Measurements from ENCODE around the gene MICALL2.

MICALL2 gene

DNA sequence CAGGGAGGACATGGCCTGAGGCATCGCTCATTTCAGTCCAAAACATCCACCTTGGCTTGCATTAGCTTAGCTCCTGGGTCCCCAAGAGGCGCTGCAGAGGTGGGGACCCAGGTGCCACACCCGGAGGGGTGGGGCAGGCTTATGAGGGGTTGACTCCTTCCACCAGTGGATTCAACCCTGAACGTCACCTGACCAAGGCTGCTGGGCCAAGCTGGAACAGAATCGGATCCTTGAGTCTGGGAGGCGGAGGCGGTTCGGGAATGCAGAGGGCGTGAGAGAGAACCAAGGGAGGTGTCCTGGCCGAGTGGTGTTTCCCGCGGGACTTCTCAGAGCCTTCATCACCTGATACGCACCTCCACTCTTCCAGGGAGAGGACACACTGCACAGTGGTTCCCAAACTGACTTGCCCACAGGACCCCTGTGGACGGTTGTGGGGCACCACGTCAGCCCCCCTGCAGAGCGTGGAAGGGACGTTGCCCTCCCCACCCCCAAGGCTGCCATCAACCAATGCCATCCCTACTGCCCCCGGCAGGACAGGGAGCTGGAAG is 4.5 kb upstream of the MICALL2 start:
- Histone ChIP-seq H3K27ac (no peak overlapping the region), H3K27me3 (replicated peaks) (no peaks in the 10 kb centered on the region), H3K36me3 (replicated peaks) (no peaks in the 10 kb centered on the region), H3K4me3 (ENCODE audit: low read depth, low read length) (no peak overlapping the region)
- no peak for TF ChIP-seq CTCF (IDR thresholded peaks at IDR 0.05; ENCODE audit: low read depth, low read length, missing control alignments)
- no peak for DNase-seq
- in situ Hi-C loops (cut with HindIII; ENCODE audit: low pct_ligation_motif_present, low sequenced_read_pairs): no loop called here

DNA sequence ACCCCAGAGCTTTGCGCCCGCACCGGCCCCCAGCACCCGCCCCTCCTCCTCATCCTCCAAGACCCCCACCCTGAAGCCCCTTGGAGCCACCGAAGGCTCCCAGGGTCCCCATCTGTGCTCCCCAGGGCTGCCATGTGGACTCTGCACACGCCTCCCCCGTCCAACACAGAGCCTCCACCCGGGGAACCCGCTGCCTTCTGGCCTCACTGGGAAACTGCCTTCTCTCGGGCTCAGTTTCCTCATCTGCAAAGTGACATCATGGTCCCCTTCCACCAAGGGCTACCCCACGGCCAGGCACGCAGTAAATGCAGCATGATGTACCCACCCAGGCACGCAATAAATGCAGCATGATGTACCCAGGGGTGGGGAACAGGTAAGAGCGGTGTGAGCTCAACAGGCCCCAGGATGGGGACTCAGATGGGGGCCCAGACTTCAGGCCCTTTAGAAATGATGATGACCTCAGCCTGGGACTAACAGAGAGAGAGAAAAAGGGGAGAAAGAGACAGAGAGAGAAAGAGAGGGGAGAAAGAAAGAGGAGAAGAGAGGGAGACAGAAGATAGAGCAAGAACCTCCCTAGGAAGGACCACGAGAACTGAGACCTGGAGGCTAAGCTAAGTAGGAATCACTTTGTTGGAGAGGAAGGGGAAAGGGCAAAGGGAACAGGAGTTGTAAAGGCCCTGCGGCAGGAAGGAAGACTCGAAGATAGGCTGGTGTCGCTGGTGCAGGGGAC is 2.5 kb upstream of the MICALL2 start:
- DNase-seq: no peak
- TF ChIP-seq CTCF (IDR thresholded peaks at IDR 0.05; ENCODE audit: low read depth, low read length, missing control alignments): no peak
- H3K27ac ChIP-seq: no peak overlapping the region
- no peaks in the 10 kb centered on the region for H3K36me3 ChIP-seq (replicated peaks)
- H3K27me3 ChIP-seq (replicated peaks): no peaks in the 10 kb centered on the region
- in situ Hi-C loops (cut with HindIII; ENCODE audit: low pct_ligation_motif_present, low sequenced_read_pairs): no loop called here
- H3K4me3 ChIP-seq (ENCODE audit: low read depth, low read length): no peak overlapping the region

DNA sequence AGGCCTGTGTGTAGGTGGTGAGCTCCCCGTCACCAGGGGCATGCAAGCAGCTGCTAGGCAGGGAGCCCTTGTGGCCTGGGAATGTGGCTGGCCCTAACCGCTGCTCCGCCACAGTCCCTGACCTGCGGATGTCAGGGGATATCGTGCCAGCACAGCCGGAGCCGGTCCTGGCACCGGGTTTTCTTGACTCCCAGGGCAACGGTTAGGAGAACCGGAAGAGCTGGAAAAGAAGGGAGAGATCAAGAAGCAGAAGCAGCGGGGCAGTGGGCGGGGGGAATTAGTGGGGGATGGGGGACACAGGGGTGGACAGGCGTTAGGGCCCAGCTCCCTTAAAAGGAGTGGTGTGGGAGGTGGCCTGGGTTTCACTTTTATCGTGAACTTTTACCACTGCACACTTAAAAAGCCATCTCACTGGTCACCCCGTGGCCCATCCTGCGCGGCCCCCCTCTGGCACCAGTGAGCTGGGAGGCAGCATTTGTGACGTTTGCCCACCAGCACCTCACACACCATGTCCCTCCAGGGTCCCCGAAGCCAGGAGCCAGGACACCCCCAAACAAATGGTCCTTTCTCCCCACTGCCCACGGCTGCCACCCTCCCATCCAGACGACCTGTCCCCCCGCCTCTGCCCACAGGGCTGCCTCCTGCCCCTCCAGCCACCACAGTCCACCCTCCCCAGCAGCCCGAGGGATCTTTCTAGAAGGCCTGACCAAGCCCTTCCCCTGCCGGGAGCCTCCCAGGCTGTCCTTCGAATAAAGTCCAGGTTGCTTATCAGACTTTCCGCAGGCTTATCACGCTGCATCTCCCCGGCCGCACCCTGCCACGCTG is 1.8 kb upstream of the MICALL2 start:
- TF ChIP-seq CTCF (IDR thresholded peaks at IDR 0.05; ENCODE audit: low read depth, low read length, missing control alignments): no peak
- H3K4me3 ChIP-seq (ENCODE audit: low read depth, low read length): no peak overlapping the region
- in situ Hi-C loops (cut with HindIII; ENCODE audit: low pct_ligation_motif_present, low sequenced_read_pairs): no loop called here

GRCh38 chr7:1459920-1460820 is 900 bp upstream of the MICALL2 start:
- DNase-seq: no peak
- no peaks in the 10 kb centered on the region for H3K27me3 ChIP-seq (replicated peaks)
- peak overlapping the region; percentile 52 for H3K4me3 ChIP-seq (ENCODE audit: low read depth, low read length)
- in situ Hi-C loops (cut with HindIII; ENCODE audit: low pct_ligation_motif_present, low sequenced_read_pairs): no loop called here
- H3K36me3 ChIP-seq (replicated peaks): no peaks in the 10 kb centered on the region
- TF ChIP-seq CTCF (IDR thresholded peaks at IDR 0.05; ENCODE audit: low read depth, low read length, missing control alignments): no peak
- no peak overlapping the region for H3K27ac ChIP-seq

More for the DNA sequence above, 1.8 kb upstream of the MICALL2 start:
- no peaks in the 10 kb centered on the region for H3K36me3 ChIP-seq (replicated peaks)
- no peak overlapping the region for H3K27ac ChIP-seq
- no peaks in the 10 kb centered on the region for H3K27me3 ChIP-seq (replicated peaks)
- DNase-seq: no peak

- DNase-seq: peak; percentile 98
- in situ Hi-C loops (cut with HindIII; ENCODE audit: low pct_ligation_motif_present, low sequenced_read_pairs): no loop called here
- TF ChIP-seq CTCF (IDR thresholded peaks at IDR 0.05; ENCODE audit: low read depth, low read length, missing control alignments): no peak
- no peaks in the 10 kb centered on the region for H3K36me3 ChIP-seq (replicated peaks)
- peak overlapping the region; percentile 90 for H3K4me3 ChIP-seq (ENCODE audit: low read depth, low read length)
- peak overlapping the region; percentile 88 for H3K27ac ChIP-seq
- no peaks in the 10 kb centered on the region for H3K27me3 ChIP-seq (replicated peaks)
These were observed 232 bp upstream of the MICALL2 start for GRCh38 chr7:1459512-1459892.

Data from brain microvascular endothelial cell (primary cell).